ENCODE results near the gene DCUN1D2. TPM values are rescaled to one million over a fixed set of nuclear protein-coding genes. Genes with fewer than 3 reads are reported as not detected.

DCUN1D2 gene
- polyA plus RNA-seq, 2 donors: 6.9 to 8.9 TPM

DNA sequence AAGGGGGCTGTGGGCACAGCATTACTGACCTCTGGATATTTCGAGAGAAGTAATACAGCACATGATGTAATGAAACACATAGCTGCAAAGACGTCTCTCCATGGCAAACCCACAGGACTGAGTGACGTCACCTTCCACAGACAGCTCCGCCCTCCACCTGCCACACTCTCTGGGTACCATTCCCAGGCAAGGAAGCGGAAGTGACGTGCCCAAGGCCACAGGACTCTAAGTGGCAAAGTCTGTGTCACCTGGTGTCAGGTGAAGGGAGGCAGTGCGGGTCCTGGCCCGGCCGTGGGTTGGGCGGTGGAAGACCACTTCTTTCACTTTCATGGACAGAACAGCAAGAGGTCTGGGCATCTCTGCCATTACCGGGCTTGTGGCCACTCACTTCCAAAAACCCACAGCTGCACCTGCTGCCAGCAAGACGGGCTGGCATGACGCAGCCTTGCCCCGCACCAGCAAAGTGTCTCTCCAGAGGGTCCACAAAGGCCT lies 30.4 kb downstream of the DCUN1D2 start:
- Histone ChIP-seq H3K4me3 (ENCODE audit: low read depth in 1 of 2, low read length in 2 of 2) (no peak overlapping the region), H3K4me1 (ENCODE audit: control insufficient read depth in 2 of 2, insufficient read depth in 2 of 2, low read length in 1 of 2) (peaks cover 0 to 5% of the 10 kb centered on the region in 2 donors), H3K27ac (ENCODE audit: low read depth in 2 of 2, low read length in 1 of 2) (no peak overlapping the region), H3K27me3 (ENCODE audit: control insufficient read depth in 1 of 2, insufficient read depth in 2 of 2, low read length in 2 of 2) (no peaks in the 10 kb centered on the region), H3K9me3 (ENCODE audit: control insufficient read depth in 2 of 2, insufficient read depth in 1 of 2, low read depth in 1 of 2, low read length in 1 of 2) (no peaks in the 10 kb centered on the region), H3K36me3 (ENCODE audit: control insufficient read depth in 2 of 2, insufficient read depth in 2 of 2, low read length in 1 of 2) (peaks cover 13 to 40% of the 10 kb centered on the region in 2 donors)
- 93 to 95% methylated on average over 14 of the region's 14 CpGs for WGBS, 2 donors

DNA sequence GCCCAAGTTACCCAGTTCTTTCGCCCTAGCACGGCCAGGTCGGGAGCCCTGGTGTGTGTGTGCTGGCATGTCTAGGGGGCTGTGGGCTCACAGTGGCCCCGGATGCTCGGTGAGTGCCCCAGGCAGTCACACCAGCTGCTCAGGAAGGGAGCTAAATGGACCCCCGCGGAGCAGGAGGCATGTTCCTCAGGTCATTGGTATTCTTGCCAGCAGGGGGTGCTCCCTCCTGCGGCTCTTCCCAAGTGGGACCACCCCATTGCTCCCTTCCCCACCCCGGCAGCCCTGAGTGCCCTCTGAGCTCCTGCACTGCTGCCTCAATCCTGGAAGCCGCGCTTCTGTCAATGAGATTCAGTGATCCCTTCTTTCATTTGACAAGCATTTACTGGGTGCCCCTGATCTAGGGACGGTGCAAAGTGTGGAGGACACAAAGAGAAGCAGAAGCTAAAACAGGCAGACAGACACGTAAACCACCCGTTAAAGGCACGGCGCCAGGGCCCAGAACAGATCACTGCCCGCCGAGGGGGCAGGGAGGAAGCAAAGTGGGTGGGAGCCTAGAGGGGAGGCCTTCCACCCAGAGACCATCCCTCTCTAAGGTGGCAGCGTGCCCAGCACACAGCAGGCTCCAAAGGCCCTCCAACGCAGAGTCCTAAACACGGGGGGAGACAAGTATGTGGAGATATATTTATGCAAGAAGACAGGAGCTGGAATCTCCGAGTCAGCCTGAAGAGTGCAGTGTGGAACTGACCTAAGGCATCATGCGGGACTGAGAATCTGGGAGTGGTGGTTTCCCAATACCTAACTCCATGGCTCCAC lies 32.1 kb downstream of the DCUN1D2 start:
- no peaks in the 10 kb centered on the region for H3K9me3 ChIP-seq (ENCODE audit: control insufficient read depth in 2 of 2, insufficient read depth in 1 of 2, low read depth in 1 of 2, low read length in 1 of 2)
- H3K4me1 ChIP-seq (ENCODE audit: control insufficient read depth in 2 of 2, insufficient read depth in 2 of 2, low read length in 1 of 2): peaks cover 0 to 5% of the 10 kb centered on the region in 2 donors
- WGBS, 2 donors: 75 to 76% methylated on average over 23 of the region's 23 CpGs
- no peaks in the 10 kb centered on the region for H3K27me3 ChIP-seq (ENCODE audit: control insufficient read depth in 1 of 2, insufficient read depth in 2 of 2, low read length in 2 of 2)
- no peak overlapping the region for H3K4me3 ChIP-seq (ENCODE audit: low read depth in 1 of 2, low read length in 2 of 2)
- H3K36me3 ChIP-seq (ENCODE audit: control insufficient read depth in 2 of 2, insufficient read depth in 2 of 2, low read length in 1 of 2): peaks cover 13 to 40% of the 10 kb centered on the region in 2 donors
- no peak overlapping the region for H3K27ac ChIP-seq (ENCODE audit: low read depth in 2 of 2, low read length in 1 of 2)

DNA sequence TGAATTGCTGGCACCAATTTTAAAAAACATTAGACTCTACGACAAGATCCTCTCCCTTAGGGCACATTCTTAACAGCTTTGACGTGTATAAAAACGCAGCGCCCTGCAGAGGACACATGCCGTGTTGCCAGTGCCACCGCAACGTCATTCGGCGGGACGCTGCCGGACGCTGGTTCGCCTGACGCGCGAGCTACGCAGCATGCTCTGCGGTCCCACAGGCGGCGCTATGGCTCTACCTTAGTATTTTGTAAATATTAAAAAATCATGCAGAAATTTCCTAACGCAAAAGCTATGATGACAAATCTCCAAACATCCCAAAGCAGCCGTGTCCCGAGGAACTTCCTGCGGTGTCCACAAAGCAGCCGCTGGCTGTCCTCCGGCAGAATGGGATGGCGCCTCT lies 33.0 kb downstream of the DCUN1D2 start:
- WGBS, 2 donors: 92 to 93% methylated on average over 27 of the region's 27 CpGs
- Histone ChIP-seq H3K27me3 (ENCODE audit: control insufficient read depth in 1 of 2, insufficient read depth in 2 of 2, low read length in 2 of 2) (no peaks in the 10 kb centered on the region), H3K27ac (ENCODE audit: low read depth in 2 of 2, low read length in 1 of 2) (no peak overlapping the region), H3K9me3 (ENCODE audit: control insufficient read depth in 2 of 2, insufficient read depth in 1 of 2, low read depth in 1 of 2, low read length in 1 of 2) (no peaks in the 10 kb centered on the region), H3K4me1 (ENCODE audit: control insufficient read depth in 2 of 2, insufficient read depth in 2 of 2, low read length in 1 of 2) (peaks cover 0 to 5% of the 10 kb centered on the region in 2 donors), H3K36me3 (ENCODE audit: control insufficient read depth in 2 of 2, insufficient read depth in 2 of 2, low read length in 1 of 2) (peaks cover 13 to 40% of the 10 kb centered on the region in 2 donors), H3K4me3 (ENCODE audit: low read depth in 1 of 2, low read length in 2 of 2) (no peak overlapping the region)

DNA sequence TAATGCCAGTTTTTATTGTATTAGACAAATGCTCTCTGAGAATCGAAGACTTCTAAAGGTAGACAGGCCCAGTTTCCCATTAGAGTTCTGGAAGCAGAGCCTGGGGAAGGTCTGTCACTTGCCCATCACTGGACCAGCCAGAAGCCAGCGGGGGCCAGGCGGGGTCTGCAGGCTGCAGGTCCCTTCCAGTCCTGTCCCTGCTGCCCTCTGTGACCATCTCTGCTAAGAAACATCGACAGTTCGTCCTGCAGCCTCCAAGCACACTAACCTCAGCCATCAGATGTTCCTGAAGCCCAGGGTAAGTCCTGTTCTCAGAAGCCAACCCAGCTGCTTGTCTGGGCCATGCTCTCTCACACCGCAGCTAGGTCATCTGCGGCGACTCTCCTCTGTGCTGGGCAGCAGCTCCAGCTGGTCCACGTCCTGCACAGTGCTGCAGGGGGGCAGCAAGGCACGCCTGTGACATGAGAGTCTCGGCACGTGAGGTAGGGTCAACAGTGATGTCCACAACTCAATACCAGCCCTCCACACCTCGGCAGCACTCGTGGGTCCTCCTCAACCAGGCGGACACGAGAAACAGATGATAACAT lies 34.3 kb downstream of the DCUN1D2 start:
- peaks cover 0 to 5% of the 10 kb centered on the region in 2 donors for H3K4me1 ChIP-seq (ENCODE audit: control insufficient read depth in 2 of 2, insufficient read depth in 2 of 2, low read length in 1 of 2)
- no peaks in the 10 kb centered on the region for H3K9me3 ChIP-seq (ENCODE audit: control insufficient read depth in 2 of 2, insufficient read depth in 1 of 2, low read depth in 1 of 2, low read length in 1 of 2)
- WGBS, 2 donors: 94 to 96% methylated on average over 16 of the region's 16 CpGs
- no peak overlapping the region for H3K27ac ChIP-seq (ENCODE audit: low read depth in 2 of 2, low read length in 1 of 2)
- peaks cover 13 to 37% of the 10 kb centered on the region in 2 donors for H3K36me3 ChIP-seq (ENCODE audit: control insufficient read depth in 2 of 2, insufficient read depth in 2 of 2, low read length in 1 of 2)
- H3K27me3 ChIP-seq (ENCODE audit: control insufficient read depth in 1 of 2, insufficient read depth in 2 of 2, low read length in 2 of 2): no peaks in the 10 kb centered on the region
- H3K4me3 ChIP-seq (ENCODE audit: low read depth in 1 of 2, low read length in 2 of 2): no peak overlapping the region

DNA sequence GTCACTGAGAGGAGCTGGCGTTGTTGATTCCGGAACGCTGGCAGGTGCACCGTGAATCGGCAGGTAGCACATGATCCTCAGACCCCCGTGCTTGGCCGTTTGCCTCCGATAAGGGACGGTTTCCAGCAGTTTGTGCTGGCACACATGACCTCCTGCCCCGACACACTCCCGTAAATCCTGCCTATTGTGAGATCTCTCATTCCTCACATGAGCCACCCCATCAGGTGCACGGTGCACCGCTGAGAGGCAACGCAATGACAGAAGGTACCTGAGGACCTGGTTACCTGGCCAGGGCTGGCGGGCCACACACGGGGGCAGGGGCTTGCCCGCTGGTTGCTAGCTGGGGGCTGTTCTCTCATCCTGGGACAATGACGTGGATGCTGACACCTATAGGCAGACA lies 35.1 kb downstream of the DCUN1D2 start:
- Histone ChIP-seq H3K27me3 (ENCODE audit: control insufficient read depth in 1 of 2, insufficient read depth in 2 of 2, low read length in 2 of 2) (no peaks in the 10 kb centered on the region), H3K4me1 (ENCODE audit: control insufficient read depth in 2 of 2, insufficient read depth in 2 of 2, low read length in 1 of 2) (peaks cover 0 to 3% of the 10 kb centered on the region in 2 donors), H3K4me3 (ENCODE audit: low read depth in 1 of 2, low read length in 2 of 2) (no peak overlapping the region), H3K27ac (ENCODE audit: low read depth in 2 of 2, low read length in 1 of 2) (no peak overlapping the region), H3K9me3 (ENCODE audit: control insufficient read depth in 2 of 2, insufficient read depth in 1 of 2, low read depth in 1 of 2, low read length in 1 of 2) (no peaks in the 10 kb centered on the region), H3K36me3 (ENCODE audit: control insufficient read depth in 2 of 2, insufficient read depth in 2 of 2, low read length in 1 of 2) (peaks cover 13 to 32% of the 10 kb centered on the region in 2 donors)
- 81 to 92% methylated on average over 18 of the region's 18 CpGs for WGBS, 2 donors

DNA sequence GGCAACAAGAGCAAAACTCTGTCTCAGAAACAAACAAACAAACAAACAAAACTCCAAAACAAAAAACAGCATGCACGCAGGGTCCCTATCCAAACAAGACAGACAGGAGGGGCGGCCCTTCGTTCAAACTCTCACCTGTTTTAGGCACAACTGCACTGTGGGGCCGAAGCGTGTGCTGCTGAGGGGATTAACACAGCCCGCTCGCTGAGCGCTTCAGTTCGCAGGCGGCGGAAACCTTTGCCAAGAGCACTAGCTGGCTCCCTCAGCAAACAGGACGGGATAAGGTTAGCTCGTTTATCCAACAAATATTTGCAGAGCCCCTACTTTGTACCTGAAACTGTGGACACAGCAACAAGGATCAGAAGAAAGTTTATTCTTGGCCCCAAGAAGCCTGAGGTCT lies 35.6 kb downstream of the DCUN1D2 start:
- Histone ChIP-seq H3K27ac (ENCODE audit: low read depth in 2 of 2, low read length in 1 of 2) (no peak overlapping the region), H3K9me3 (ENCODE audit: control insufficient read depth in 2 of 2, insufficient read depth in 1 of 2, low read depth in 1 of 2, low read length in 1 of 2) (no peaks in the 10 kb centered on the region), H3K4me1 (ENCODE audit: control insufficient read depth in 2 of 2, insufficient read depth in 2 of 2, low read length in 1 of 2) (peaks cover 0 to 4% of the 10 kb centered on the region in 2 donors), H3K36me3 (ENCODE audit: control insufficient read depth in 2 of 2, insufficient read depth in 2 of 2, low read length in 1 of 2) (peaks cover 10 to 28% of the 10 kb centered on the region in 2 donors), H3K27me3 (ENCODE audit: control insufficient read depth in 1 of 2, insufficient read depth in 2 of 2, low read length in 2 of 2) (no peaks in the 10 kb centered on the region), H3K4me3 (ENCODE audit: low read depth in 1 of 2, low read length in 2 of 2) (no peak overlapping the region)
- WGBS, 2 donors: 86 to 96% methylated on average over 13 of the region's 13 CpGs

DNA sequence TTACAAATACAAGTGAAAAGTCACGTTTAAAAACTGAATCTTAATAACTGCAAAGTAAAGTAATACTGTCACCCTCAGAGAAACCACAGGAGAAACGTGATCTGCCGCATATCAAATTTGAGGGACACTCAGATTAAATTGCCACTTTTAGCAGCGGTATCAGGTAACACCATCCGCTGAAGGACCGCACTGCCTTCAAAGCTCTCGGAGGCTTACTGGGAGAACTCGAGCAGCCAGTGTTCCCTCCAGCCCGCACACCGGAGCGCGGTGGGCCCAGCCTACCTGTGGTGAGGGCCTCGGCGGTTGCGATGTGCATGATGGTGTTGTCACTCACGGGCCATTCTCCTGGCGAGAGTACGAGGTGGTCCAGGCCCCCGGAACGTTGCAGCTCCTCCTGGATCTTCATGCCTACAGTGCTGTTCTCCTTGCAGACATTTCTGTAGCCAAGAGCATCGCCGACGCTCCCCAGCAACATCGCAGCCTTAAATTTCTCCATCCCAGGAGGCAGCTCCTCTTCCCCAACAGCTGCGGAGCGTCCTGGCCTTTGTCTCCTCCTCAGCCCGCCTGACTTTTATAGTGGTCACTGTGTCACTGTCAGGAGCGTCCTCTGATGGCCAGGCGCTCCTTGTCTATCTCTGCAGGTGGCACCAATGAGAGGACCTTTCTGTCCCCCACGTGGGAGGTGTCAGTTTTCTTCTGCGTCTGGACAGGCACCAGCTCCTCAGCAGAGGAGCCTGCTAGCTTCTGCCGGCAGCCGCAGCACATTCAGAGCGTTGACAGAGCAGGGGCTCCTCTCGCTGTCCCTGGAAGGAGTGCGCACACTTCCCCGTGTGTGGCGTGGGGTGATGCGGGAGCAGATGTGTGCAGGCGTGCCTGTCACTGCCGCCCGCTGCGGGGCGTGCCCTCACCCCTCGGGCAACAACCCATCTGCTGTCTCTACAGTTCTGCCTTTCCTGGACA lies 37.3 kb downstream of the DCUN1D2 start, which contains the start of gene ADPRHL1:
ADPRHL1 (minus strand) TSS at position 547 of the 960 bp plus-strand sequence; CDS start at position 496, 51 bp downstream.
- peaks cover 5 to 20% of the 10 kb centered on the region in 2 donors for H3K36me3 ChIP-seq (ENCODE audit: control insufficient read depth in 2 of 2, insufficient read depth in 2 of 2, low read length in 1 of 2)
- no peaks in the 10 kb centered on the region for H3K9me3 ChIP-seq (ENCODE audit: control insufficient read depth in 2 of 2, insufficient read depth in 1 of 2, low read depth in 1 of 2, low read length in 1 of 2)
- H3K4me1 ChIP-seq (ENCODE audit: control insufficient read depth in 2 of 2, insufficient read depth in 2 of 2, low read length in 1 of 2): peaks cover 0 to 12% of the 10 kb centered on the region in 2 donors
- H3K27ac ChIP-seq (ENCODE audit: low read depth in 2 of 2, low read length in 1 of 2): no peak within 1 kb of the TSS
- no peak within 1 kb of the TSS for H3K4me3 ChIP-seq (ENCODE audit: low read depth in 1 of 2, low read length in 2 of 2)
- no peaks in the 10 kb centered on the region for H3K27me3 ChIP-seq (ENCODE audit: control insufficient read depth in 1 of 2, insufficient read depth in 2 of 2, low read length in 2 of 2)
- WGBS, 2 donors: 80 to 86% methylated on average over 43 to 45 of the region's 45 CpGs

DNA sequence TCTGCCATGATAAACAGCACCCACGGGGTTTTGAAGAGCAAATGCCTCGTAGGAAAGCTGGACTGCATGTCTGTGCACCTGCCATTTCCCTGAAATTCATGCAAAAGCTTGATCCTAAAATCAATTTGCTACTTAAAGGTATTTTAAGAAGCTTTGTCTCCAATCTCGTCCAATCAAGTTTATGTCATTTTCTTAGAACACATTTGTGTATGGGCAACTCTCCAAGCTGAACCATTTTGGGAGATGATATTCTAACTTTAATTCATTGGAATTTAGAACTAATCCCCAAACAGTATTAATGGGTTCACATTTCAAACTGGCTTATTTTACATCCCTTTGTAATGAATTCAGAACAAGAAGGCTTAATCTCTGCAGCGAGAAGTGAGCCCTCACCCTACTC lies 38.0 kb downstream of the DCUN1D2 start:
- H3K9me3 ChIP-seq (ENCODE audit: control insufficient read depth in 2 of 2, insufficient read depth in 1 of 2, low read depth in 1 of 2, low read length in 1 of 2): no peaks in the 10 kb centered on the region
- 66 to 71% methylated on average over 4 of the region's 4 CpGs for WGBS, 2 donors
- no peak overlapping the region for H3K4me3 ChIP-seq (ENCODE audit: low read depth in 1 of 2, low read length in 2 of 2)
- no peak overlapping the region for H3K27ac ChIP-seq (ENCODE audit: low read depth in 2 of 2, low read length in 1 of 2)
- no peaks in the 10 kb centered on the region for H3K27me3 ChIP-seq (ENCODE audit: control insufficient read depth in 1 of 2, insufficient read depth in 2 of 2, low read length in 2 of 2)
- H3K36me3 ChIP-seq (ENCODE audit: control insufficient read depth in 2 of 2, insufficient read depth in 2 of 2, low read length in 1 of 2): peaks cover 5 to 19% of the 10 kb centered on the region in 2 donors
- peaks cover 0 to 12% of the 10 kb centered on the region in 2 donors for H3K4me1 ChIP-seq (ENCODE audit: control insufficient read depth in 2 of 2, insufficient read depth in 2 of 2, low read length in 1 of 2)

DNA sequence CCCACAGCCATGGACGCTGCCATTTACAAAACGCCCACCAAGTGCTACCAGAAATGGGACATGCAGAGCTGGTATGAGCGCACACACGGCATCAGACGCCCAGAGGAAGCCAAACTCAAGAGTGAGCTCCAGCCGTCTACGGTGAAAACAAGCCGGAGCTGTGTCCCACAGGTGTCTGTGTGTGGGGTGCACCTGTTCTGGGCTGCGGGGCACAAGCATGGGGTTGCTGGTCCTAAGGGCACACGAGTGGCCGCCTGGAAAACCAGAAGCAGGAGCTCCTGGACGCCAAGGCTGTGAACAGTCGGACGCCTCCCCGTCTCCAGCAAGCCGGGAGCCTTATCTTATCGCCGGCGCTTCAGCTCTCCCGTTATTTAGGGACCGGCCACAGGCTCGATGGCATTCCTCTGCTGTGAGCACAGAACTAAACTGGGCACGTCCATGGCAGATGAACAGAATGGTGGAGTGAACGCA lies 38.5 kb downstream of the DCUN1D2 start:
- Histone ChIP-seq H3K9me3 (ENCODE audit: control insufficient read depth in 2 of 2, insufficient read depth in 1 of 2, low read depth in 1 of 2, low read length in 1 of 2) (peaks cover 0 to 2% of the 10 kb centered on the region in 2 donors), H3K27ac (ENCODE audit: low read depth in 2 of 2, low read length in 1 of 2) (no peak overlapping the region), H3K36me3 (ENCODE audit: control insufficient read depth in 2 of 2, insufficient read depth in 2 of 2, low read length in 1 of 2) (peaks cover 5 to 16% of the 10 kb centered on the region in 2 donors), H3K4me1 (ENCODE audit: control insufficient read depth in 2 of 2, insufficient read depth in 2 of 2, low read length in 1 of 2) (peaks cover 0 to 12% of the 10 kb centered on the region in 2 donors), H3K4me3 (ENCODE audit: low read depth in 1 of 2, low read length in 2 of 2) (no peak overlapping the region), H3K27me3 (ENCODE audit: control insufficient read depth in 1 of 2, insufficient read depth in 2 of 2, low read length in 2 of 2) (no peaks in the 10 kb centered on the region)
- 87 to 88% methylated on average over 24 of the region's 24 CpGs for WGBS, 2 donors

Data from esophagus (tissue), 2 donors.